ENCODE data around the gene ACTRT3.

- TF ChIP-seq CTCF (conservative IDR thresholded peaks at IDR 0.05; ENCODE audit: low read depth, low read length), result no peak
- no peak for TF ChIP-seq EZH2 (IDR thresholded peaks at IDR 0.05; ENCODE audit: borderline replicate concordance, low read depth, low read length, poor library complexity, severe bottlenecking)
Observed at GRCh38 chr3:169777822-169778221, 8.5 kb upstream of the ACTRT3 start.

All from A673 (cell line).